Measurements from ENCODE around the gene KCTD17. TPM values are rescaled to one million over a fixed set of nuclear protein-coding genes. Genes with fewer than 3 reads are reported as not detected.

The KCTD17 gene
- total and polyA plus RNA-seq, 2 of the 13 experiments (the other 11 are each of a cell fraction or from before 2014, with no cell fraction given), result 5.3 to 11.7 TPM

- Histone ChIP-seq H3K27ac (ENCODE audit: extremely low read length, insufficient read depth, low read length) (peak overlapping the region; percentile 78), H3K36me3 (replicated peaks in 1 of 2; ENCODE audit: control insufficient read depth in 1 of 2, insufficient read depth in 2 of 2, low read length in 2 of 2) (no peaks in the 10 kb centered on the region), H3K4me3 (replicated peaks in 1 of 3; ENCODE audit: insufficient read depth in 1 of 3, low read depth in 2 of 3, low read length in 3 of 3) (peak overlapping the region in 2 of 3 experiments; percentile 38 to 62; a peak in 4 of 6 replicates), H3K27me3 (ENCODE audit: control insufficient read depth in 1 of 2, insufficient read depth in 2 of 2, low read length in 2 of 2) (no peaks in the 10 kb centered on the region), H3K9ac (ENCODE audit: insufficient read depth, low read depth, low read length) (peak overlapping the region; percentile 70), H3K4me2 (ENCODE audit: low read depth, low read length) (peak overlapping the region; percentile 93), H3K4me1 (ENCODE audit: insufficient read depth, low read length) (peaks cover 87% of the 10 kb centered on the region), H3K9me3 (ENCODE audit: low read length) (no peaks in the 10 kb centered on the region), H2AFZ (ENCODE audit: low read length) (no peak overlapping the region), H4K20me1 (ENCODE audit: insufficient read depth, low read length) (no peaks in the 10 kb centered on the region), H3K79me2 (ENCODE audit: insufficient read depth, low read length) (no peaks in the 10 kb centered on the region)
- FAIRE-seq (no peak), ATAC-seq (no peak; the same call in 2 of the 3 replicates), DNase-seq (ENCODE audit: low spot score) (no peak)
- ChIA-PET CTCF (ENCODE audit: low intra/inter-chr PET ratio, low total read pairs) (interaction anchor here (0.9 to 1.8 kb wide), 5 partner anchors 10 to 65 kb away, joined by 3 to 9 read pairs (median 6); partner anchors contain the start of genes MPST and TST), POLR2A (interaction anchor here (1.2 to 7.9 kb wide), 6 partner anchors 11 to 45 kb away, joined by 3 to 227 read pairs (median 24); partner anchors contain the start of genes MPST and TST)
- WGBS (ENCODE audit: low lambda C conversion rate), result 46% methylated on average over 7 of the region's 7 CpGs
- in situ Hi-C loops (cut with HindIII; ENCODE audit: extremely low pct_ligation_motif_present, low pct_unique_long_range_greater_than_20kb), result no loop called here
- intact Hi-C loops (cut with micrococcal nuclease; ENCODE audit: unreplicated experiment), result no loop called here
- TSS peak; percentile 98 for BruUV-seq (replicated peaks)
- TF ChIP-seq RBAK (CRISPR knock-in tag; IDR thresholded peaks at IDR 0.05), result no peak
- TF ChIP-seq GMEB2 (CRISPR knock-in tag; IDR thresholded peaks at IDR 0.05; ENCODE audit: low read depth), result no peak
- TF ChIP-seq KAT7 (CRISPR knock-in tag; IDR thresholded peaks at IDR 0.05; ENCODE audit: borderline replicate concordance), result 0 out of 2 replicates have a peak, but pooled peaks have one; percentile 16
- no peak for TF ChIP-seq ZNF792 (CRISPR knock-in tag; IDR thresholded peaks at IDR 0.05)
- 0 out of 2 replicates have a peak, but pooled peaks have one; percentile 19 for TF ChIP-seq PRDM4 (CRISPR knock-in tag; IDR thresholded peaks at IDR 0.05; ENCODE audit: borderline replicate concordance)
- TF ChIP-seq, protein P1, sequence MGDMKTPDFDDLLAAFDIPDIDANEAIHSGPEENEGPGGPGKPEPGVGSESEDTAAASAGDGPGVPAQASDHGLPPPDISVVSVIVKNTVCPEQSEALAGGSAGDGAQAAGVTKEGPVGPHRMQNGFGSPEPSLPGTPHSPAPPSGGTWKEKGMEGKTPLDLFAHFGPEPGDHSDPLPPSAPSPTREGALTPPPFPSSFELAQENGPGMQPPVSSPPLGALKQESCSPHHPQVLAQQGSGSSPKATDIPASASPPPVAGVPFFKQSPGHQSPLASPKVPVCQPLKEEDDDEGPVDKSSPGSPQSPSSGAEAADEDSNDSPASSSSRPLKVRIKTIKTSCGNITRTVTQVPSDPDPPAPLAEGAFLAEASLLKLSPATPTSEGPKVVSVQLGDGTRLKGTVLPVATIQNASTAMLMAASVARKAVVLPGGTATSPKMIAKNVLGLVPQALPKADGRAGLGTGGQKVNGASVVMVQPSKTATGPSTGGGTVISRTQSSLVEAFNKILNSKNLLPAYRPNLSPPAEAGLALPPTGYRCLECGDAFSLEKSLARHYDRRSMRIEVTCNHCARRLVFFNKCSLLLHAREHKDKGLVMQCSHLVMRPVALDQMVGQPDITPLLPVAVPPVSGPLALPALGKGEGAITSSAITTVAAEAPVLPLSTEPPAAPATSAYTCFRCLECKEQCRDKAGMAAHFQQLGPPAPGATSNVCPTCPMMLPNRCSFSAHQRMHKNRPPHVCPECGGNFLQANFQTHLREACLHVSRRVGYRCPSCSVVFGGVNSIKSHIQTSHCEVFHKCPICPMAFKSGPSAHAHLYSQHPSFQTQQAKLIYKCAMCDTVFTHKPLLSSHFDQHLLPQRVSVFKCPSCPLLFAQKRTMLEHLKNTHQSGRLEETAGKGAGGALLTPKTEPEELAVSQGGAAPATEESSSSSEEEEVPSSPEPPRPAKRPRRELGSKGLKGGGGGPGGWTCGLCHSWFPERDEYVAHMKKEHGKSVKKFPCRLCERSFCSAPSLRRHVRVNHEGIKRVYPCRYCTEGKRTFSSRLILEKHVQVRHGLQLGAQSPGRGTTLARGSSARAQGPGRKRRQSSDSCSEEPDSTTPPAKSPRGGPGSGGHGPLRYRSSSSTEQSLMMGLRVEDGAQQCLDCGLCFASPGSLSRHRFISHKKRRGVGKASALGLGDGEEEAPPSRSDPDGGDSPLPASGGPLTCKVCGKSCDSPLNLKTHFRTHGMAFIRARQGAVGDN (CRISPR knock-in tag; IDR thresholded peaks at IDR 0.05), result peak; percentile 35
- TF ChIP-seq, protein P2, sequence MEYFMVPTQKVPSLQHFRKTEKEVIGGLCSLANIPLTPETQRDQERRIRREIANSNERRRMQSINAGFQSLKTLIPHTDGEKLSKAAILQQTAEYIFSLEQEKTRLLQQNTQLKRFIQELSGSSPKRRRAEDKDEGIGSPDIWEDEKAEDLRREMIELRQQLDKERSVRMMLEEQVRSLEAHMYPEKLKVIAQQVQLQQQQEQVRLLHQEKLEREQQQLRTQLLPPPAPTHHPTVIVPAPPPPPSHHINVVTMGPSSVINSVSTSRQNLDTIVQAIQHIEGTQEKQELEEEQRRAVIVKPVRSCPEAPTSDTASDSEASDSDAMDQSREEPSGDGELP (IDR thresholded peaks at IDR 0.05; ENCODE audit: borderline replicate concordance, low read depth), result no peak
- no peak; the same call in 1 of the 2 replicates for TF ChIP-seq BORCS8-MEF2B (CRISPR knock-in tag; IDR thresholded peaks at IDR 0.05)
- TF ChIP-seq ZMAT3 (CRISPR knock-in tag; conservative IDR thresholded peaks at IDR 0.05), result 0 out of 2 replicates have a peak, but pooled peaks have one; percentile 21
- TF ChIP-seq CEBPZ (IDR thresholded peaks at IDR 0.05; ENCODE audit: low read length), result no peak
These were observed 8.2 kb upstream of the KCTD17 start for GRCh38 chr22:37043209-37043827.
